Measurements from ENCODE around the gene FARP1. TPM values are rescaled to one million over a fixed set of nuclear protein-coding genes. Genes with fewer than 3 reads are reported as not detected.

The FARP1 gene
- total and polyA plus RNA-seq, 7 donors: 6.9 to 96.4 (median 32.9) TPM

- H3K27ac ChIP-seq: no peak overlapping the region
- peaks cover 0 to 13% (median 5%) of the 10 kb centered on the region in 4 donors for H3K4me1 ChIP-seq
- no peak overlapping the region for H3K4me3 ChIP-seq
- TF ChIP-seq, protein P1, sequence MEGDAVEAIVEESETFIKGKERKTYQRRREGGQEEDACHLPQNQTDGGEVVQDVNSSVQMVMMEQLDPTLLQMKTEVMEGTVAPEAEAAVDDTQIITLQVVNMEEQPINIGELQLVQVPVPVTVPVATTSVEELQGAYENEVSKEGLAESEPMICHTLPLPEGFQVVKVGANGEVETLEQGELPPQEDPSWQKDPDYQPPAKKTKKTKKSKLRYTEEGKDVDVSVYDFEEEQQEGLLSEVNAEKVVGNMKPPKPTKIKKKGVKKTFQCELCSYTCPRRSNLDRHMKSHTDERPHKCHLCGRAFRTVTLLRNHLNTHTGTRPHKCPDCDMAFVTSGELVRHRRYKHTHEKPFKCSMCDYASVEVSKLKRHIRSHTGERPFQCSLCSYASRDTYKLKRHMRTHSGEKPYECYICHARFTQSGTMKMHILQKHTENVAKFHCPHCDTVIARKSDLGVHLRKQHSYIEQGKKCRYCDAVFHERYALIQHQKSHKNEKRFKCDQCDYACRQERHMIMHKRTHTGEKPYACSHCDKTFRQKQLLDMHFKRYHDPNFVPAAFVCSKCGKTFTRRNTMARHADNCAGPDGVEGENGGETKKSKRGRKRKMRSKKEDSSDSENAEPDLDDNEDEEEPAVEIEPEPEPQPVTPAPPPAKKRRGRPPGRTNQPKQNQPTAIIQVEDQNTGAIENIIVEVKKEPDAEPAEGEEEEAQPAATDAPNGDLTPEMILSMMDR (IDR thresholded peaks at IDR 0.05): no peak
- TF ChIP-seq POLR2A (IDR thresholded peaks at IDR 0.05) (no peak), EP300 (IDR thresholded peaks at IDR 0.05) (no peak), POLR2AphosphoS5 (IDR thresholded peaks at IDR 0.05) (no peak)
- H3K9me3 ChIP-seq: no peaks in the 10 kb centered on the region
- WGBS, 2 donors: 83 to 85% methylated on average over 21 of the region's 21 CpGs
- no peak for DNase-seq
- intact Hi-C loops (cut with DNase I): no loop called here
- no peaks in the 10 kb centered on the region for H3K27me3 ChIP-seq
- peaks cover 0 to 58% (median 16%) of the 10 kb centered on the region in 4 donors for H3K36me3 ChIP-seq
Observed at GRCh38 chr13:98443800-98444325, 301.0 kb downstream of the FARP1 start.

DNA sequence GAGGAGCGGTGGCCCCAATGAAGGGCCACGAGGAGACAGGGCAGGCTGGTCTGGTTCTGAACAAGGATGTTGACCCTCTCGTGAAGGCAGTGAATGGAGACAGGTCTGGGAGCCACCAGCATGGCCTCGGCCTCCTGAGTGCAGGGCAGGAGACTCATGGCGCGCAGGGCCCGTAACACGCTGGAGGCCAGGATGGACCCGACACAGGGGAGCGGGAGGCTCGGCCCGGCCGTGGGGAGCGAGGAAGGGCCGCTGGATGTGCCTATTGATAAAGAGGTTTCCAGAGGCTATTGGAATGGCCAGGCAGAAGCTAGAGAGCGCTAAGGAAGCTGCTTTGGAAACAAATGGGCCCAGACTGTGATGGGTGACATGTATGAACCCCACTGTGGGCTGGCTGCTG, 301.5 kb downstream of the FARP1 start:
- Histone ChIP-seq H3K4me3 (no peak overlapping the region), H3K36me3 (peaks cover 0 to 58% (median 14%) of the 10 kb centered on the region in 4 donors), H3K27ac (no peak overlapping the region), H3K27me3 (no peaks in the 10 kb centered on the region), H3K4me1 (peaks cover 0 to 19% (median 10%) of the 10 kb centered on the region in 4 donors), H3K9me3 (no peaks in the 10 kb centered on the region)
- TF ChIP-seq EP300 (IDR thresholded peaks at IDR 0.05): no peak
- no peak for TF ChIP-seq POLR2AphosphoS5 (IDR thresholded peaks at IDR 0.05)
- TF ChIP-seq, protein P1 (IDR thresholded peaks at IDR 0.05): no peak
- TF ChIP-seq POLR2A (IDR thresholded peaks at IDR 0.05): no peak
- intact Hi-C loops (cut with DNase I): no loop called here
- 93 to 95% methylated on average over 16 of the region's 16 CpGs for WGBS, 2 donors
- DNase-seq: no peak

DNA sequence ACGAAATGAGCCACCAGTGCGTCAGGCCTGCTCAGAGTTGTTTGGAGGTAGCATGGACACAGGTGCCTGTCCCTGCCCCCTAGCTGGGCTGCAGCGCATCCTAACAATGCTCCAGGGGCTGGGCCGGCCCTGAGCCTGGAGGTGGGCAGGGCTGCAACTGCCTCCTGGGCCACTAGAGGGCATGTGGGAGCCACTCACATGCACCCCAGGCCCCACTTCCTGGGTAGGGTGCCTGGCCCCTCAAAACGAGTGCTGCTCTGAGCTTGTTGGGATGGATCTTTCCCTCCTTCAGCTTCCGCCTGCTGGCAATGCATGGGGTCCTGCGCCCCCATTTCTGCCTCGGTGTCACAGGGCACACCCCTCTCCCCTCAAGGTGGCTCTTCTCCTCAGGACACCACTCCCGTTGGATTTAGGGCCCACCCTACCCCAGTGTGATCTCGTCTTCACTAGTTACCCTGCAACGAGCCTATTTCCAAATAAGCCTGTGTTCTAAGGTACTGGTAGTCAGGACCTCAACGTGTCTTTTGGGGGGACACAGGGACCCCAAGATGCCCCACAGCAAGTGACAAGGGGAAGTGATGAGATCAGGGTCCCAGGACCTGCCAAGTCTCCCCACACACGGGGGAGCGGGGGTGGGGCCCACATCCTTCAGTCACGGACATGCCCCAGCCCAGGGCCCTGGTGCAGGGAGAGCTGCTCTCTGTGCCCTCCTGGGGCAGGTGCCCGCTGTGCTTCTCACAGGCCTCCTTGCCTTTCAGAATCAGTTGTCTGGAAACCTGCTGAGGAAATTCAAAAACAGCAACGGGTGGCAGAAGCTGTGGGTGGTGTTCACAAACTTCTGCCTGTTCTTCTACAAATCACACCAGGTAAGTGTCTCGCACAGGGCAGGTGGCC, 302.7 kb downstream of the FARP1 start:
- H3K4me1 ChIP-seq: peaks cover 0 to 31% (median 22%) of the 10 kb centered on the region in 4 donors
- H3K4me3 ChIP-seq: no peak overlapping the region
- WGBS, 2 donors: 25 to 27% methylated on average over 18 of the region's 18 CpGs
- H3K36me3 ChIP-seq: peaks cover 0 to 49% (median 8%) of the 10 kb centered on the region in 4 donors
- no peaks in the 10 kb centered on the region for H3K27me3 ChIP-seq
- DNase-seq: peak; percentile 89
- H3K27ac ChIP-seq: peak overlapping the region; percentile 51 to 68 (median 66)
- TF ChIP-seq, protein P1 (IDR thresholded peaks at IDR 0.05): peak; percentile 95 to 99 (median 96)
- TF ChIP-seq EP300 (IDR thresholded peaks at IDR 0.05) (no peak), POLR2A (IDR thresholded peaks at IDR 0.05) (no peak), POLR2AphosphoS5 (IDR thresholded peaks at IDR 0.05) (peak in 2 of 4 donors; percentile 24 to 49)
- intact Hi-C loops (cut with DNase I): loop anchor here (1.0 kb wide), 2 partner anchors 208 to 228 kb away; no protein-coding TSS in a partner anchor
- H3K9me3 ChIP-seq: no peaks in the 10 kb centered on the region

DNA sequence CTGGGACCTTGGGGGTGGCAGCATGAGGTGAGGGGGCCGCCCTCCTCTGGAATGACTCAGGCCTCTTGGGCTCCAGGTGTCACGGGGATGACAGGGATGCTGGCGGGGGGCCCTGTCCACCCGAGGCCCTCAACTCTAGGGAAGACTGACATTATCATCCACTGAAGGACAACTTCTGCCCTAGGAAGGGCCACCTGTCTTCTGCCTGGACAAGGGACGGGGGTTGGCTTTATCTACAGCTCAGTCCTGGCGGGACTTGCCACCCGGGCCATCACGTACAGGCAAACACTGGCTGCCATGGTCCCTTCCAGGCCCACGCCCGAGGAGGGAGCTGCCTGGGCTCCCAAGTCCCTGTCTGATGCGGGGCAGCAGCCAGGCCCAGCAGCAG, 303.3 kb downstream of the FARP1 start:
- H3K4me3 ChIP-seq: no peak overlapping the region
- H3K4me1 ChIP-seq: peaks cover 0 to 37% (median 29%) of the 10 kb centered on the region in 4 donors
- 87 to 93% methylated on average over 11 of the region's 11 CpGs for WGBS, 2 donors
- intact Hi-C loops (cut with DNase I): no loop called here
- TF ChIP-seq EP300 (IDR thresholded peaks at IDR 0.05) (no peak), POLR2AphosphoS5 (IDR thresholded peaks at IDR 0.05) (peak in 1 of 4 donors; percentile 6)
- peak overlapping the region; percentile 51 to 68 (median 66) for H3K27ac ChIP-seq
- no peak for DNase-seq
- H3K36me3 ChIP-seq: peaks cover 0 to 42% (median 7%) of the 10 kb centered on the region in 4 donors
- no peaks in the 10 kb centered on the region for H3K27me3 ChIP-seq
- H3K9me3 ChIP-seq: no peaks in the 10 kb centered on the region

- Histone ChIP-seq H3K9me3 (no peaks in the 10 kb centered on the region), H3K36me3 (peaks cover 0 to 36% (median 7%) of the 10 kb centered on the region in 4 donors), H3K4me3 (no peak overlapping the region), H3K27ac (peak overlapping the region in 2 of 4 donors; percentile 67 to 68), H3K27me3 (no peaks in the 10 kb centered on the region), H3K4me1 (peaks cover 0 to 46% (median 37%) of the 10 kb centered on the region in 4 donors)
- DNase-seq: no peak
- no peak for TF ChIP-seq POLR2AphosphoS5 (IDR thresholded peaks at IDR 0.05)
- TF ChIP-seq, protein P1 (IDR thresholded peaks at IDR 0.05): no peak
- TF ChIP-seq EP300 (IDR thresholded peaks at IDR 0.05): no peak
- TF ChIP-seq POLR2A (IDR thresholded peaks at IDR 0.05): no peak
- intact Hi-C loops (cut with DNase I): no loop called here
- WGBS, 2 donors: 90 to 91% methylated on average over 5 of the region's 5 CpGs
Observed at GRCh38 chr13:98447130-98447529, 304.2 kb downstream of the FARP1 start.

All from sigmoid colon (tissue), 7 donors.